Measurements from ENCODE around the gene FUT8.

- TF ChIP-seq CTCF (IDR thresholded peaks at IDR 0.05 in 4 of 5, conservative IDR thresholded peaks at IDR 0.05 in 1 of 5) (no peak), POLR2A (IDR thresholded peaks at IDR 0.05) (no peak)
Measured at GRCh38 chr14:65469903-65470302, 57.4 kb downstream of the FUT8 start.

All from gastrocnemius medialis (tissue), 4 donors.